KMS-11 (cell line): Measurements from ENCODE around the gene CHRNB1.

ENCODE experiments used
- H2AFZ ChIP-seq: fragments of 200-600 bp; sonication (generic); 2 replicates; pipeline ENCODE4 v1.6.1; 2016; ENCODE audit warnings: antibody characterized with exemption, mixed run types, low read depth
- H3K27ac ChIP-seq: fragments of 200-600 bp; sonication (generic); 2 replicates; pipeline ENCODE4 v1.6.1; 2016; ENCODE audit warnings: mild to moderate bottlenecking, mixed run types
- H3K27me3 ChIP-seq: fragments of 200-600 bp; sonication (generic); 2 replicates; pipeline ENCODE4 v1.6.1; 2017; ENCODE audit warnings: mild to moderate bottlenecking, low read depth, mixed run types, moderate library complexity; ENCODE audit not compliant: insufficient read depth
- H3K36me3 ChIP-seq: fragments of 200-600 bp; sonication (generic); 2 replicates; pipeline ENCODE4 v1.6.1; 2017; ENCODE audit warnings: mild to moderate bottlenecking, mixed run types; ENCODE audit not compliant: insufficient read depth
- H3K4me1 ChIP-seq: fragments of 200-600 bp; sonication (generic); 2 replicates; pipeline ENCODE4 v1.6.1; 2016; ENCODE audit warnings: mild to moderate bottlenecking, low read depth, mixed run types; ENCODE audit not compliant: poor library complexity, severe bottlenecking
- H3K4me2 ChIP-seq: fragments of 200-600 bp; sonication (generic); 2 replicates; pipeline ENCODE4 v1.7.0; 2016; ENCODE audit warnings: mild to moderate bottlenecking, mixed run types
- H3K4me3 ChIP-seq: fragments of 200-600 bp; sonication (generic); IDR thresholded peaks from 2 replicates; pipeline ENCODE4 v1.6.1; 2017; ENCODE audit warnings: low read depth, low read length, mixed read lengths; ENCODE audit not compliant: insufficient read depth
- H3K79me2 ChIP-seq: fragments of 200-600 bp; sonication (generic); 2 replicates; pipeline ENCODE4 v1.6.1; 2016; ENCODE audit warnings: low read depth, mixed run types; ENCODE audit not compliant: insufficient read depth
- H3K9ac ChIP-seq: fragments of 200-600 bp; sonication (generic); 2 replicates; pipeline ENCODE4 v1.6.1; 2016; ENCODE audit warnings: mild to moderate bottlenecking, mixed run types
- H4K20me1 ChIP-seq: fragments of 200-600 bp; sonication (generic); 2 replicates; pipeline ENCODE4 v1.6.1; 2016; ENCODE audit warnings: mild to moderate bottlenecking, mixed run types; ENCODE audit not compliant: insufficient read depth
- TF ChIP-seq, protein P1 (sequence below): fragments of 200-600 bp; sonication (generic); conservative IDR thresholded peaks from 2 replicates; pipeline ENCODE4 v1.6.1; 2017; ENCODE audit warnings: low read depth, mild to moderate bottlenecking, antibody characterized with exemption, low read length, moderate library complexity, mixed read lengths

CHRNB1 gene

DNA sequence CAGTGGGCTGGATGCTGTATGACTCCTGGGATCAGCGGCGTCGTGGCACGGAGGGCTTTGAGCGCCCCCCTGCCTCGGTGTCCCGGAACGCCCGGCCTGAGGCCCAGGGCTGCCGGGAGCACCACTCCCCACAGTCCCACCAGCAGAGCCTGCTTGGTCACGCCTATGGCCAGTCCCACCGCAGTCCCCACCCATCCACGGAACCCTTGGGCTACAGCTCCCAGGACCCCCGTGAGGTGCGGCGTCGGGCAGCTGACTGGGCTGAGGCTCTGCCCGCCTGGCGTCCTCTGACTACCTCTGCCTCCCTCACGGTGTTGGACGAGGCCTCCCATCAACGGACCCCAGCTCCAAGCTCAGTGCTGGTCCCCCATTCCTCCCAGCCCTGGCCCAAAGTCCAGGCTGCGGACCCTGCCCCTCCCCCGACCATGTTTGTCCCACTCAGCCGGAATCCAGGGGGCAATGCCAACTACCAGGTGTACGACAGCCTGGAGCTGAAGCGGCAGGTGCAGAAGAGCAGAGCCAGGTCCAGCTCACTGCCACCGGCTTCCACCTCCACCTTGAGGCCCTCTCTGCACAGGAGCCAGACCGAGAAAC, 17.9 kb upstream of the CHRNB1 start:
- H3K9ac ChIP-seq, result no peak overlapping the region
- H2AFZ ChIP-seq, result no peak overlapping the region
- no peaks in the 10 kb centered on the region for H3K36me3 ChIP-seq
- H3K4me1 ChIP-seq, result no peaks in the 10 kb centered on the region
- no peaks in the 10 kb centered on the region for H3K79me2 ChIP-seq
- H3K4me2 ChIP-seq, result no peak overlapping the region
- H3K27ac ChIP-seq, result no peak overlapping the region
- TF ChIP-seq, protein P1, sequence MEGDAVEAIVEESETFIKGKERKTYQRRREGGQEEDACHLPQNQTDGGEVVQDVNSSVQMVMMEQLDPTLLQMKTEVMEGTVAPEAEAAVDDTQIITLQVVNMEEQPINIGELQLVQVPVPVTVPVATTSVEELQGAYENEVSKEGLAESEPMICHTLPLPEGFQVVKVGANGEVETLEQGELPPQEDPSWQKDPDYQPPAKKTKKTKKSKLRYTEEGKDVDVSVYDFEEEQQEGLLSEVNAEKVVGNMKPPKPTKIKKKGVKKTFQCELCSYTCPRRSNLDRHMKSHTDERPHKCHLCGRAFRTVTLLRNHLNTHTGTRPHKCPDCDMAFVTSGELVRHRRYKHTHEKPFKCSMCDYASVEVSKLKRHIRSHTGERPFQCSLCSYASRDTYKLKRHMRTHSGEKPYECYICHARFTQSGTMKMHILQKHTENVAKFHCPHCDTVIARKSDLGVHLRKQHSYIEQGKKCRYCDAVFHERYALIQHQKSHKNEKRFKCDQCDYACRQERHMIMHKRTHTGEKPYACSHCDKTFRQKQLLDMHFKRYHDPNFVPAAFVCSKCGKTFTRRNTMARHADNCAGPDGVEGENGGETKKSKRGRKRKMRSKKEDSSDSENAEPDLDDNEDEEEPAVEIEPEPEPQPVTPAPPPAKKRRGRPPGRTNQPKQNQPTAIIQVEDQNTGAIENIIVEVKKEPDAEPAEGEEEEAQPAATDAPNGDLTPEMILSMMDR, result no peak
- H4K20me1 ChIP-seq, result no peaks in the 10 kb centered on the region
- H3K4me3 ChIP-seq, result no peak overlapping the region
- no peaks in the 10 kb centered on the region for H3K27me3 ChIP-seq

DNA sequence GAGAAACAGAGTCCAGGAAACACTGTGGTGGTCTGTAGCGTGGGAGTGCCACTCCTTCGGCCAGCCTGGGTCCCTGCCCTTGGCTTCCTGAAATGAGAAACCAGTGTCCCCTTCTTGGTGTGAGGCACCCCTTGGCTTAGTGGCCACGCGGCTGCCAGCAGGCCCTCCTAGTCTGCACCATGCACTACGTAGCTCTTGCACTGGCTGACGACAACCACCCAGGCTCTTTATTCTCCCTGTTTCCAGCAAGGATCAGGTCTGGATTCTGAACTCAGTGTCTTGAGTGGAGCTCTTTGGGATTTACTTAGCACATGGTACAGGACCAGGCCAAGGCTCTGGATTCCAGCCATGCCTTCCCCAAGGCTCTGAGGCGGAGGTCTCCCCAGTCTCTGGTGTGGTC, 17.3 kb upstream of the CHRNB1 start:
- no peak overlapping the region for H3K4me3 ChIP-seq
- TF ChIP-seq, protein P1, result no peak
- H3K27ac ChIP-seq, result no peak overlapping the region
- H2AFZ ChIP-seq, result no peak overlapping the region
- no peaks in the 10 kb centered on the region for H4K20me1 ChIP-seq
- no peaks in the 10 kb centered on the region for H3K79me2 ChIP-seq
- no peak overlapping the region for H3K9ac ChIP-seq
- no peak overlapping the region for H3K4me2 ChIP-seq
- no peaks in the 10 kb centered on the region for H3K36me3 ChIP-seq
- no peaks in the 10 kb centered on the region for H3K4me1 ChIP-seq
- H3K27me3 ChIP-seq, result no peaks in the 10 kb centered on the region

DNA sequence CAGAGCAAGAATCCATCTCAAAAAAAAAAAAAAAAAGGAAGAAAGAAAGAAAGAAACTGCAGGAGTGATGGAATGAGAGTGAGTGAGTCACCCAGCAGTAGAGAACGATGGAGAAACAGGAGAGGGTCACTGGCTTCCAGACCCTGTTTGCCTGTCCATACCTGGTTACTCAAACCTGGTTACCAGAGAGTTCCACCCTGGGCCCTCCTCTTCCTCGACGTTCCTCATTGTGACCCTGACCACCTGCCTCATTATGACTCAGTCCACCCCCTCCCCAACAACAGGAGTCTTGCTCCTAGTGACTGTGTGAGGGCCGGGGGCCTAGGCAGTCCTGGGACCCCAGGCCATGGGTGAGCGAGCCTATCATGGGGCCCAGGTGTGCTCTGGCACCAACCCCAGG, 16.3 kb upstream of the CHRNB1 start, which contains the start of gene SPEM3:
TSS of gene SPEM3 (plus strand) at position 301 of the 400 bp plus-strand sequence. CDS start at position 347, 46 bp downstream.
- Histone ChIP-seq H3K79me2 (no peaks in the 10 kb centered on the region), H3K27me3 (no peaks in the 10 kb centered on the region), H3K4me2 (no peak within 1 kb of the TSS), H3K4me1 (no peaks in the 10 kb centered on the region), H3K27ac (no peak within 1 kb of the TSS), H3K36me3 (no peaks in the 10 kb centered on the region), H4K20me1 (no peaks in the 10 kb centered on the region), H3K4me3 (no peak within 1 kb of the TSS), H2AFZ (no peak within 1 kb of the TSS), H3K9ac (no peak within 1 kb of the TSS)
- TF ChIP-seq, protein P1, result no peak

DNA sequence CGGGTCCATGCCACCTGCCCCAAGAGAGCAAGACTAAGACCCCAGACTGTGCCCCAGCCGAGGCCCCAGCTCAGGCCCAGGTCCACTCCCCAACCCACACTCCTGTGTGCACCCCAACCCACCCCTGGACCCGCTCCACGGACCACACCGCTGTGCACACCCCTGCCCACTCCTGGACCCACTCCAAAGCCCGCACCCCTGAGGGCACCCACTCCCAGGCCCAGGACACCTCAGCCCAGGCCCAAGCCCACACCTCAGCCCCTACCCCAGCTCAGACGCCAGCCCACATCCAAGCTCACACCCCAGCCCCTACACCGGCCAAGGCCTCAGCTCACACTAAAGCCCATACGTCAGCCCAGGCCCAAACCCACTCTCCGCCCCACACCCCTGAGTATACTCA, 15.1 kb upstream of the CHRNB1 start:
- Histone ChIP-seq H3K4me3 (no peak overlapping the region), H3K4me2 (no peak overlapping the region), H2AFZ (no peak overlapping the region), H3K27me3 (no peaks in the 10 kb centered on the region), H4K20me1 (no peaks in the 10 kb centered on the region), H3K27ac (no peak overlapping the region), H3K79me2 (no peaks in the 10 kb centered on the region), H3K4me1 (no peaks in the 10 kb centered on the region), H3K9ac (no peak overlapping the region), H3K36me3 (no peaks in the 10 kb centered on the region)
- TF ChIP-seq, protein P1, result no peak
